HG03064 (cell line): Measurements from ENCODE around the gene CDCA8.
"Not testable (repeated sequence)": the region's sequence is repeated elsewhere in the genome, so short reads cannot be mapped to it uniquely, and the experiment has no call there.

Experiments
- ATAC-seq: cut with Tn5 transposase; IDR thresholded peaks from one replicate; pipeline ENCODE4 v1.9.1; 2021; ENCODE audit warnings: low read depth; ENCODE audit not compliant: unreplicated experiment

CDCA8 gene

DNA sequence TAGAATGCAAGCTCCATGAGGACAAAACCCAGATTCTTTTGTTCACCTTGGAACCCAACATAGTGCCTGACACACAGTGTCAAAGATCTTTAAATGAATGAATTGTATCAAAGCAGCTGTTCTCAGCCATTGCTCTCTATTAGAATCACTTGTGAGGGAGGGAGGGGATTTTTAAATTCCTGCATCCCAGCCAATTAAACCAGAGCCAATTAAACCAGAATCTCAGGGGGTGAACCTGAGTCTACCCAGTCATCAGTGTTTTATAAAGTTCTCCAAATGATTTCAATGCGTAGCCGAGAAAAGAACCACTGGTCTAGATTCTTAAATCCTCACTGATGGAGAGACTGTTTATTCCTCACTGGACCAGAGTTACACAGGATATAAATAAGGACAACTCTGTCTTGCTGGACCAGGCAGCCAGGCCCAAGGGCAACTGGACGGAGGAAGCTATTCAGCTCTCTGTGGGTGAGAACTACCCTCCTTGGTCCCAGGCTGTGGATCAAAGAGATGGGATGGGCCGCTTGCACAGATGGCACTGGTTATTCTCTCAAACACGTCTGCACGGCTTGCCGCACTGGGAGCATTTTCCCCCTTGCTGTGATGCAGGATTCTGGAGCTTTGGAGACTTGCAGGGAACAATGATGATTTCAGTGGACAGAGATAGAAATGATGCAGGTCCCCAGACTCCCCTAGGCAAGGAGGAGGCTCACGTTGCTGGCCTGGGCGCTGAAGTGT is 20.0 kb upstream of the CDCA8 start:
- no peak for ATAC-seq

- ATAC-seq = no peak
Observed at GRCh38 chr1:37673920-37674319, 18.4 kb upstream of the CDCA8 start.

- no peak for ATAC-seq
Observed at GRCh38 chr1:37676281-37677142, 15.8 kb upstream of the CDCA8 start.

GRCh38 chr1:37677143-37677439 is 15.2 kb upstream of the CDCA8 start:
- no peak for ATAC-seq

DNA sequence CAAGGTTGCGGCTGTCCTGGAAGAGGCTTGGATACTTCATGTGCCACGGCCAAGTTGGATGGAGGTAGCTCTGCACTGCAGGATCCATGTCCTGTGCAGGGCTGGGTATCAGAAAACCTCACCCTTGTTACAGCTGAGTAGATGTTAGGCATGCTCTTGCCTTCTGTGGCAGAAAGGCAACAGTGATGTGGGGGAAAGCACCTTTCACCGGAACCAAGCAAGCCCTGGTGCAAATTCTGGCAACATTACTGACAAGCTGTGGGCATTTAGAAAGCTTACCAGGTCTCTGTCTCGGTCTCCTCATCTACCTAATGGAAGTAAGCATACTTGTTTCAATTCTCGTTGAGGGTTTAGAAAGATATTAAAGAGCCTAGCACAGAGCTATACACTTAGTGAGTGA is 14.5 kb upstream of the CDCA8 start:
- ATAC-seq = no peak

GRCh38 chr1:37680933-37681332 is 11.4 kb upstream of the CDCA8 start:
- ATAC-seq = no peak

GRCh38 chr1:37682334-37682987 is 9.9 kb upstream of the CDCA8 start:
- no peak for ATAC-seq

DNA sequence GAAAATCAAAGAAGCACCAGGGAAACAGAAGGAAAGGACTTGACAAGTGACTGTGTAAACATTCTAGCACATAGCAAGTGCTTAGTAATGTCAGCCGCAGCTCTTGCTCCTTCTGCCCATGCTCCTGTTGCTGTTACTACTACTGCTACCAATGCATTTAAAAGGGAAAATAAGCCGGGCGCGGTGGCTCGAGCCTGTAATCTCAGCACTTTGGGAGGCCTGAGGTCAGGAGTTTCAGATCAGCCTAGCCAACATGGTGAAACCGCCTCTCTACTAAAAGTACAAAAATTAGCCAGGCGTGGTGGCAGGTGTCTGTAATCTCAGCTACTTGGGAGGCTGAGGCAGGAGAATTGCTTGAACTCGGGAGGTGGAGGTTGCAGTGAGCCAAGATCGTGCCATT is 8.1 kb upstream of the CDCA8 start:
- ATAC-seq = not testable (repeated sequence)

- no peak for ATAC-seq
Observed at GRCh38 chr1:37685722-37686121, 6.6 kb upstream of the CDCA8 start.

DNA sequence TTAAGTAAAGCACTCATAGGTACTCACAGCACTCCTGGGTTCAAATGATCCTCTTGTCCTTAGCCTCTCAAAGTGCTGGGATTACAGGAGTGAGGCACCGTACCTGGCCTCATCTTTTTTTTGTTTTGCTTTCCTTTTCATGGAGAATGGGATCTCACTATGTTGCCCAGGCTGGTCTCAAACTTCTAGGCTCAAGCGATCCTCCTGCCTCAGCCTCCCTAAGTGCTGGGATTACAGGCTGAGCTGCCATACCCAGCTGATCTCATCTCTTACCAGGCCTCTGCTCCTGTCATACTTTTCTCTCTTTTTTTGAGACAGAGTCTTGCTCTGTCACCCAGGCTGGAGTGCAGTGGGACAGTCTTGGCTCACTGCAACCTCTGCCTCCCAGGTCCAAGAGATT is 4.6 kb upstream of the CDCA8 start:
- ATAC-seq = not testable (repeated sequence)

DNA sequence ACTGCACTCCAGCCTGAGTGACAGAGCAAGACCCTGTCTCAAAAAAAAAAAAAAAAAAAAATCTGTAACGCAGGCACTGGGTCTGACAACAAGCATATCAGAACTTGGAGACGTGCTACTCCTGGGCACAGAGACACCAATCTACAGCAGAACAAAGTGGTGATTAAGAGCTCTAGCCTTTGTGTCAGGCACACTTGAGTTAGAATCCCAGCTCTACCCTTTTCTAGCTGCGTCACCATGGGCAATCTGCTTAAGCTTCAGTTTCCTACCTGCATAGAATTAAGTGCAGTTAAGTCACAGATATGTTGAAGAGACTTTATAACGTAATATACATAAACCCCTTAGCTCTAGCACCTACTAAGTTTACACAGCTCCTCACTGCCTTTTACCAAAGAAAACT is 3.4 kb upstream of the CDCA8 start:
- ATAC-seq = no peak

GRCh38 chr1:37691497-37692077 is 729 bp upstream of the CDCA8 start:
- ATAC-seq = peak; percentile 4

DNA sequence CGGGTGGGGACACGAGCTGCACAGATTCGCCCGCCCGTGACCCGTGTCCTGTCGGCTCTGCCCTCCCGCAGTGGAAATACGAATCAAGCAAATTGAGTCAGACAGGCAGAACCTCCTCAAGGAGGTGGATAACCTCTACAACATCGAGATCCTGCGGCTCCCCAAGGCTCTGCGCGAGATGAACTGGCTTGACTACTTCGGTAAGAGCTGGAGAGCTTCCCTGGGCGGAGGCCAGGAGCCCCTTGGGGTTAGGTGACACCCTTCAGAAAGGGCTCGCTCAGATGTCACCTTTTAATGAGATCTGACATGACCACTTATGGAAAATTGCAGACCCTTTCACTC is 489 bp downstream of the CDCA8 start:
- ATAC-seq = no peak

- ATAC-seq = no peak
Observed at GRCh38 chr1:37697090-37697489, 4.8 kb downstream of the CDCA8 start.

DNA sequence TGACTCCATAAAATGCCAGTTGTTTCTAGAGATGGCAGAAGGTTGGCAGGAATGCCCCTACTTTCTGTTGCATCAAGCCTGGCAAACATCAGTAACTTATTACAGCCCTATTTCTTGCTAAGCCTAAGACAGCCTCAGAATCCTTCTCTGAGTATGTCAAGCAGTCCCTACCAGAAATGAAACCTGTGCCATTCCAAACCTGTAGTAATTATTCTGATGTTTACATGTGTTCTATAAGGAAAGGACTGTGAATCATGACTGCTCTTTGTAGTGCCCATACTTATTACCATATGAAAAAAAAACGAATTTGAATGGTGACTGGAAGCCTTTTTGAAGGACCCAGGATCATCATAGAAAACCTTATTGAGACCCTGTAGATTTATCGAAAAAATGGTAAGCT is 5.4 kb downstream of the CDCA8 start:
- ATAC-seq = no peak

DNA sequence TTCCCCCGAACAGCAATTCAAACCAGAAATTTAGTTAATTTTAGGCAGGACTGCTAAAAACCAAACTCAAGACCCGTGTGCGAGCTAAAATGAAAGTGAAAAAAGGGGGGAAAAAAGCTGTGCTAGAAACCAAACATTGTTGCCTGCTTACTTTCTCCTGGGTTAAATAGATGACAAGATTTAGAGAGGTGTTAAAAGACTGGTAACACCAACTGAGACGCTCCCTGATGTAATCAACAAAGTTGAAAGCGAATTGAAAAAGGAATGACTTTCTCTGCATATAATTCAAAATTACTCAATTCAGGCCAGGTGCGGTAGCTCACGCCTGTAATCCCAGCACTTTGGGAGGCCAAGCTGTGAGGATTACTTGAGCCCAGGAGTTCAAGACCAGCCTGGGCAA is 6.8 kb downstream of the CDCA8 start:
- no peak for ATAC-seq

DNA sequence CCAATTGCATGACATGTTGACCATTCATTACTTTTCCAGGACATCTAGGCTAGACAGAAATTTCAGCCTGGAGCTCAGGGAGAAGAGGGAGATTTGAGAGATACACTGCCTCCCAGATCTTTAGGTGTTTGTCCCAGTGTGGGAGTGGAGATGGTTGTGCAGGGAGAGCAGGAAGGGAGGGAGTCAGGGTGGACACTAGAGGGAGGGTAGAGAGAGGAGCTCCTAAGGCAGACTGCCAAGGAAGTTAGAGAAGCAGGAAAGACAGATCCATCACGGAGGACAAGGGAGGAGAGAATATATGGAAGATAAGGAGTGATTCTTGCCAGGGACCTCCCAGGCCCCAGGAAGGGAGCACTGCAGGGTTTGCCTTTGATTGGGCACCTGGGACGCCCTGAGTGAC is 8.7 kb downstream of the CDCA8 start:
- no peak for ATAC-seq

GRCh38 chr1:37703061-37703460 is 10.7 kb downstream of the CDCA8 start:
- ATAC-seq = no peak

GRCh38 chr1:37704966-37705365 is 12.7 kb downstream of the CDCA8 start:
- ATAC-seq = no peak

- ATAC-seq = no peak
Observed at GRCh38 chr1:37705399-37705798, 13.1 kb downstream of the CDCA8 start.

GRCh38 chr1:37708471-37708870 is 16.2 kb downstream of the CDCA8 start:
- ATAC-seq = no peak
